ENCODE measurements around the gene RDH13. TPM values are rescaled to one million over a fixed set of nuclear protein-coding genes. Genes with fewer than 3 reads are reported as not detected.

RDH13 gene
- polyA plus RNA-seq, 1 of the 3 experiments (the other 2 are of a cell fraction) = 9.6 TPM

DNA sequence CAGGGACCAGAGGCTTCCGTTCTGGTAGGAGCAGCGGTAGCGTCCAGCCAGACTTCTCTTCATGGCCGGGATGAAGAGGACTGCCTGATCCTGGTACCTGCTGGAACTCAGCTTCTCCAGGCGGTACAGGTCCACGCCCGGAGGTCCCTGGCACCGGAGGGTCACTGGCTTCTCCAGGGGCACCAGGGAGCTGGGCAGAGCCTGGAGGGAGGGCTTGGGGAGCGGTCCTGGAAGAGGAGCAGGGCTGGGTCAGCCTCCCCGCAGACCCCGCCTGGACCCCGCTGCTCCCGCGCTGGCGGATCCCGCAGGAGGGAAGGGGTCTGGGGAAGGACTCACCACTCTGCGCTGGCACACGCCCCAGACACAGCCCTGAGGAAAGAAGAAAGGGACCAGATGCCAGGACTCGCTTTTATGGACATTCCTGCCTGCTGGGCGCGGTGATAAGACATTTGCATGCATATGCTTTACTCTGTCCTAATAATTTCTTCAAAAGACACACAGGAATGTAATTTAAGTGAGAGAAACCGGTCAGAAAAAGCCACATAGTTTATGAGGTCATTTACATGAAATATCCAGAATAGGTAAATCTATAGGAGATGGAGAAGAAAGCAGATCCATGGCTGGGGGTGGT lies 30.7 kb downstream of the RDH13 start:
- Histone ChIP-seq H3K4me3 (ENCODE audit: low read depth in 2 of 2, low read length in 1 of 2) (no peak overlapping the region), H3K27me3 (ENCODE audit: insufficient read depth) (no peaks in the 10 kb centered on the region), H3F3A (replicated peaks; ENCODE audit: insufficient read depth) (peaks cover 3% of the 10 kb centered on the region), H3K36me3 (replicated peaks in 1 of 2; ENCODE audit: control insufficient read depth in 1 of 2, insufficient read depth in 2 of 2, low read length in 1 of 2) (no peaks in the 10 kb centered on the region), H3K4me1 (ENCODE audit: control insufficient read depth in 1 of 2, insufficient read depth in 2 of 2, low read depth in 1 of 2, low read length in 1 of 2) (no peaks in the 10 kb centered on the region), H3K27ac (ENCODE audit: low read depth in 2 of 2, low read length in 1 of 2) (no peak overlapping the region), H3K79me2 (ENCODE audit: insufficient read depth) (no peaks in the 10 kb centered on the region; the same call in 1 of the 2 replicates), H3K9me3 (no peaks in the 10 kb centered on the region), H2AFZ (ENCODE audit: low read depth) (no peak overlapping the region), H4K20me1 (ENCODE audit: insufficient read depth) (no peaks in the 10 kb centered on the region), H3K9ac (no peak overlapping the region), H3K4me2 (no peak overlapping the region), H3K9me2 (no peaks in the 10 kb centered on the region)
- TF ChIP-seq GABPA (IDR thresholded peaks at IDR 0.05; ENCODE audit: low read depth) (no peak), YY1 (IDR thresholded peaks at IDR 0.05; ENCODE audit: low read depth) (no peak), FOXM1 (IDR thresholded peaks at IDR 0.05; ENCODE audit: low read depth) (no peak), MEF2A (IDR thresholded peaks at IDR 0.05; ENCODE audit: borderline replicate concordance, low read depth) (no peak), RCOR1 (IDR thresholded peaks at IDR 0.05; ENCODE audit: low read length) (no peak)
- TF ChIP-seq, protein P1, sequence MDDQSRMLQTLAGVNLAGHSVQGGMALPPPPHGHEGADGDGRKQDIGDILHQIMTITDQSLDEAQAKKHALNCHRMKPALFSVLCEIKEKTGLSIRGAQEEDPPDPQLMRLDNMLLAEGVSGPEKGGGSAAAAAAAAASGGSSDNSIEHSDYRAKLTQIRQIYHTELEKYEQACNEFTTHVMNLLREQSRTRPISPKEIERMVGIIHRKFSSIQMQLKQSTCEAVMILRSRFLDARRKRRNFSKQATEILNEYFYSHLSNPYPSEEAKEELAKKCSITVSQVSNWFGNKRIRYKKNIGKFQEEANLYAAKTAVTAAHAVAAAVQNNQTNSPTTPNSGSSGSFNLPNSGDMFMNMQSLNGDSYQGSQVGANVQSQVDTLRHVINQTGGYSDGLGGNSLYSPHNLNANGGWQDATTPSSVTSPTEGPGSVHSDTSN (IDR thresholded peaks at IDR 0.05) = no peak
- TF ChIP-seq, protein P2, sequence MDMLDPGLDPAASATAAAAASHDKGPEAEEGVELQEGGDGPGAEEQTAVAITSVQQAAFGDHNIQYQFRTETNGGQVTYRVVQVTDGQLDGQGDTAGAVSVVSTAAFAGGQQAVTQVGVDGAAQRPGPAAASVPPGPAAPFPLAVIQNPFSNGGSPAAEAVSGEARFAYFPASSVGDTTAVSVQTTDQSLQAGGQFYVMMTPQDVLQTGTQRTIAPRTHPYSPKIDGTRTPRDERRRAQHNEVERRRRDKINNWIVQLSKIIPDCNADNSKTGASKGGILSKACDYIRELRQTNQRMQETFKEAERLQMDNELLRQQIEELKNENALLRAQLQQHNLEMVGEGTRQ (IDR thresholded peaks at IDR 0.05; ENCODE audit: borderline replicate concordance, low read depth, low read length) = no peak
- TF ChIP-seq, protein P3, sequence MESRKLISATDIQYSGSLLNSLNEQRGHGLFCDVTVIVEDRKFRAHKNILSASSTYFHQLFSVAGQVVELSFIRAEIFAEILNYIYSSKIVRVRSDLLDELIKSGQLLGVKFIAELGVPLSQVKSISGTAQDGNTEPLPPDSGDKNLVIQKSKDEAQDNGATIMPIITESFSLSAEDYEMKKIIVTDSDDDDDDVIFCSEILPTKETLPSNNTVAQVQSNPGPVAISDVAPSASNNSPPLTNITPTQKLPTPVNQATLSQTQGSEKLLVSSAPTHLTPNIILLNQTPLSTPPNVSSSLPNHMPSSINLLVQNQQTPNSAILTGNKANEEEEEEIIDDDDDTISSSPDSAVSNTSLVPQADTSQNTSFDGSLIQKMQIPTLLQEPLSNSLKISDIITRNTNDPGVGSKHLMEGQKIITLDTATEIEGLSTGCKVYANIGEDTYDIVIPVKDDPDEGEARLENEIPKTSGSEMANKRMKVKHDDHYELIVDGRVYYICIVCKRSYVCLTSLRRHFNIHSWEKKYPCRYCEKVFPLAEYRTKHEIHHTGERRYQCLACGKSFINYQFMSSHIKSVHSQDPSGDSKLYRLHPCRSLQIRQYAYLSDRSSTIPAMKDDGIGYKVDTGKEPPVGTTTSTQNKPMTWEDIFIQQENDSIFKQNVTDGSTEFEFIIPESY (IDR thresholded peaks at IDR 0.05; ENCODE audit: borderline replicate concordance, low read depth) = no peak
- WGBS (ENCODE audit: low lambda C conversion rate) = 53% methylated on average over 14 of the region's 22 CpGs
- POLR2A ChIA-PET = no interaction called here
- CTCF ChIA-PET = interaction anchor here (0.7 kb wide), 1 partner anchor 1049 kb away, joined by 3 read pairs; no protein-coding TSS in a partner anchor
- DNase-seq = no peak

DNA sequence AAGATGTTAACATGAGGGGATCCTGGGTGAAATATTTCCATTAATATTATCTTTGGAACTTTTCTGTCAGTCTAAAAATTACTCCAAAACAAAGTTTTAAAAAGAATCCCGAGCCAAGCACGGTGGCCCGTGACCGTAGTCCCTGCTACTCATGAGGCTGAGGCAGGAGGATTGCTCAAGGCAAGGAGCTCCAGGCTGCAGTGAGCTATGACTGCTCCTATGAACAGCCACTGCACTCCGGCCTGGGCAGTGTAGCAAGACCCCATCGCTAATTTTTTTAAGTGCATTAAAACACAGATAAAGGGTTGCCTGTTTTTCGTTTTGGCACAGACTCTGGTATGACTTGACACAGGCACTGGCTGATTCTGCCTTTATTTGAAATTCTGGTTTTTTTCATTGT lies 31.8 kb downstream of the RDH13 start:
- ChIA-PET CTCF (no interaction called here), POLR2A (no interaction called here)
- TF ChIP-seq RAD21 (IDR thresholded peaks at IDR 0.05; ENCODE audit: low read length) = no peak
- TF ChIP-seq SIN3A (IDR thresholded peaks at IDR 0.05; ENCODE audit: borderline replicate concordance, low read depth, low read length) = no peak
- TF ChIP-seq FOXJ3 (CRISPR knock-in tag; IDR thresholded peaks at IDR 0.05) = no peak
- TF ChIP-seq, protein P4, sequence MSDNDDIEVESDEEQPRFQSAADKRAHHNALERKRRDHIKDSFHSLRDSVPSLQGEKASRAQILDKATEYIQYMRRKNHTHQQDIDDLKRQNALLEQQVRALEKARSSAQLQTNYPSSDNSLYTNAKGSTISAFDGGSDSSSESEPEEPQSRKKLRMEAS (IDR thresholded peaks at IDR 0.05; ENCODE audit: low read depth) = no peak
- TF ChIP-seq NRF1 (IDR thresholded peaks at IDR 0.05; ENCODE audit: low read depth, low read length) = no peak
- TF ChIP-seq FOSL2 (IDR thresholded peaks at IDR 0.05; ENCODE audit: borderline replicate concordance, low read depth) = no peak
- no peak for TF ChIP-seq CHD2 (IDR thresholded peaks at IDR 0.05; ENCODE audit: low read length, partially characterized antibody)
- TF ChIP-seq MEF2A (IDR thresholded peaks at IDR 0.05; ENCODE audit: borderline replicate concordance, low read depth) = no peak
- TF ChIP-seq, protein P5, sequence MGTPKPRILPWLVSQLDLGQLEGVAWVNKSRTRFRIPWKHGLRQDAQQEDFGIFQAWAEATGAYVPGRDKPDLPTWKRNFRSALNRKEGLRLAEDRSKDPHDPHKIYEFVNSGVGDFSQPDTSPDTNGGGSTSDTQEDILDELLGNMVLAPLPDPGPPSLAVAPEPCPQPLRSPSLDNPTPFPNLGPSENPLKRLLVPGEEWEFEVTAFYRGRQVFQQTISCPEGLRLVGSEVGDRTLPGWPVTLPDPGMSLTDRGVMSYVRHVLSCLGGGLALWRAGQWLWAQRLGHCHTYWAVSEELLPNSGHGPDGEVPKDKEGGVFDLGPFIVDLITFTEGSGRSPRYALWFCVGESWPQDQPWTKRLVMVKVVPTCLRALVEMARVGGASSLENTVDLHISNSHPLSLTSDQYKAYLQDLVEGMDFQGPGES (IDR thresholded peaks at IDR 0.05; ENCODE audit: low read depth, low read length) = no peak
- TF ChIP-seq TCF12 (IDR thresholded peaks at IDR 0.05) = no peak
- TF ChIP-seq, protein P1 (IDR thresholded peaks at IDR 0.05) = no peak
- TF ChIP-seq, protein P6, sequence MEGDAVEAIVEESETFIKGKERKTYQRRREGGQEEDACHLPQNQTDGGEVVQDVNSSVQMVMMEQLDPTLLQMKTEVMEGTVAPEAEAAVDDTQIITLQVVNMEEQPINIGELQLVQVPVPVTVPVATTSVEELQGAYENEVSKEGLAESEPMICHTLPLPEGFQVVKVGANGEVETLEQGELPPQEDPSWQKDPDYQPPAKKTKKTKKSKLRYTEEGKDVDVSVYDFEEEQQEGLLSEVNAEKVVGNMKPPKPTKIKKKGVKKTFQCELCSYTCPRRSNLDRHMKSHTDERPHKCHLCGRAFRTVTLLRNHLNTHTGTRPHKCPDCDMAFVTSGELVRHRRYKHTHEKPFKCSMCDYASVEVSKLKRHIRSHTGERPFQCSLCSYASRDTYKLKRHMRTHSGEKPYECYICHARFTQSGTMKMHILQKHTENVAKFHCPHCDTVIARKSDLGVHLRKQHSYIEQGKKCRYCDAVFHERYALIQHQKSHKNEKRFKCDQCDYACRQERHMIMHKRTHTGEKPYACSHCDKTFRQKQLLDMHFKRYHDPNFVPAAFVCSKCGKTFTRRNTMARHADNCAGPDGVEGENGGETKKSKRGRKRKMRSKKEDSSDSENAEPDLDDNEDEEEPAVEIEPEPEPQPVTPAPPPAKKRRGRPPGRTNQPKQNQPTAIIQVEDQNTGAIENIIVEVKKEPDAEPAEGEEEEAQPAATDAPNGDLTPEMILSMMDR (IDR thresholded peaks at IDR 0.05) = no peak
- Histone ChIP-seq H3K4me1 (ENCODE audit: control insufficient read depth in 1 of 2, insufficient read depth in 2 of 2, low read depth in 1 of 2, low read length in 1 of 2) (no peaks in the 10 kb centered on the region), H3K4me3 (ENCODE audit: low read depth in 2 of 2, low read length in 1 of 2) (no peak overlapping the region), H3K36me3 (replicated peaks in 1 of 2; ENCODE audit: control insufficient read depth in 1 of 2, insufficient read depth in 2 of 2, low read length in 1 of 2) (no peaks in the 10 kb centered on the region), H3K9me2 (no peaks in the 10 kb centered on the region), H3K9me3 (no peaks in the 10 kb centered on the region), H2AFZ (ENCODE audit: low read depth) (no peak overlapping the region), H3K4me2 (no peak overlapping the region), H4K20me1 (ENCODE audit: insufficient read depth) (no peaks in the 10 kb centered on the region), H3F3A (replicated peaks; ENCODE audit: insufficient read depth) (peaks cover 3% of the 10 kb centered on the region), H3K27me3 (ENCODE audit: insufficient read depth) (no peaks in the 10 kb centered on the region), H3K9ac (no peak overlapping the region), H3K79me2 (ENCODE audit: insufficient read depth) (no peaks in the 10 kb centered on the region; the same call in 1 of the 2 replicates), H3K27ac (ENCODE audit: low read depth in 2 of 2, low read length in 1 of 2) (no peak overlapping the region)
- WGBS (ENCODE audit: low lambda C conversion rate) = 65% methylated on average over 7 of the region's 7 CpGs
- DNase-seq = no peak
